ENCODE measurements around the gene ITGB1BP1.

Gene ITGB1BP1, protein sequence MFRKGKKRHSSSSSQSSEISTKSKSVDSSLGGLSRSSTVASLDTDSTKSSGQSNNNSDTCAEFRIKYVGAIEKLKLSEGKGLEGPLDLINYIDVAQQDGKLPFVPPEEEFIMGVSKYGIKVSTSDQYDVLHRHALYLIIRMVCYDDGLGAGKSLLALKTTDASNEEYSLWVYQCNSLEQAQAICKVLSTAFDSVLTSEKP

GRCh38 chr2:9423100-9423921 is at the start of gene ITGB1BP1, which contains the start of gene CPSF3:
ITGB1BP1 (minus strand) TSS chr2:9423528; CDS start chr2:9418697, 4,831 bp downstream.
CPSF3 (plus strand) TSS chr2:9423654; CDS start chr2:9423774, 120 bp downstream.
- DNase-seq, result peak; percentile 93

DNA sequence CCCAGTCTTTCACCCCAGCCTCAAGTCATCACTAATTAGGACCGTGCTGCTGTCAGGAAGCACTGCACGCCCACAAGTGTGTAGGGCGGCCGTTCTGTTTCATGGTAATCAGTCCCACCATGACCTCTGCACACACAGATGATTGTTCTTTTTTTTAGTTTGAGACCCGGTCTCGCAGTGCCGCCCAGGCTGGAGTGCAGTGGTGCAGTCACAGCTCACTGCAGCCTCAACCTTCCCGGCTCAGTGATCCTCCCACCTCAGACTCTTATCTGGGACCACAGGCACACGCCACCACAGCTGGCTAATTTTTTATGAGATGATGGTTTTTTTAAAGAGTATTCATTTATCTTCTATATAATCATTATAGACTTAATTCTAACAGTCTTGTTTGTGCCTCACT is 49.2 kb upstream of the ITGB1BP1 start:
- DNase-seq, result no peak

DNA sequence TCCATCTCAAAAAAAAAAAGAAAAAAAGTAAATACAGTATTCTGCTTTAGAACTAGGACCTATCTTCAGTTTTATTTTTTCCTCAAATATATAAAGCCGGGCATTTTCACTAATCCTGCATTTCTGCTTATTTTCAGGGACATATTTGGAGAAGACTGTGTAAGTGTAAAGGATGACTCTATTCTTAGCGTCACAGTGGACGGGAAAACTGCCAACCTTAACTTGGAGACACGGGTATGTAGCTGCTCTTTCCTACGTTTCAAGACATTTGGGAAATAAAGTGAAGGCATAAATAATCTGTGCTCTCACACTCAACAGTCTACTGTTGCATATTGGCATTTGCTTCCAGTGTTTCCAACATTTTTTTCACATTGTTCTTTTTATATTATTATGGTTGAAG is 47.9 kb upstream of the ITGB1BP1 start:
- no peak for DNase-seq

- DNase-seq, result no peak
Observed at GRCh38 chr2:9467687-9468086, 44.4 kb upstream of the ITGB1BP1 start.

GRCh38 chr2:9466147-9466683 is 42.9 kb upstream of the ITGB1BP1 start:
- no peak for DNase-seq

GRCh38 chr2:9465170-9465569 is 41.8 kb upstream of the ITGB1BP1 start:
- no peak for DNase-seq

- no peak for DNase-seq
Observed at GRCh38 chr2:9463698-9464034, 40.3 kb upstream of the ITGB1BP1 start.

DNA sequence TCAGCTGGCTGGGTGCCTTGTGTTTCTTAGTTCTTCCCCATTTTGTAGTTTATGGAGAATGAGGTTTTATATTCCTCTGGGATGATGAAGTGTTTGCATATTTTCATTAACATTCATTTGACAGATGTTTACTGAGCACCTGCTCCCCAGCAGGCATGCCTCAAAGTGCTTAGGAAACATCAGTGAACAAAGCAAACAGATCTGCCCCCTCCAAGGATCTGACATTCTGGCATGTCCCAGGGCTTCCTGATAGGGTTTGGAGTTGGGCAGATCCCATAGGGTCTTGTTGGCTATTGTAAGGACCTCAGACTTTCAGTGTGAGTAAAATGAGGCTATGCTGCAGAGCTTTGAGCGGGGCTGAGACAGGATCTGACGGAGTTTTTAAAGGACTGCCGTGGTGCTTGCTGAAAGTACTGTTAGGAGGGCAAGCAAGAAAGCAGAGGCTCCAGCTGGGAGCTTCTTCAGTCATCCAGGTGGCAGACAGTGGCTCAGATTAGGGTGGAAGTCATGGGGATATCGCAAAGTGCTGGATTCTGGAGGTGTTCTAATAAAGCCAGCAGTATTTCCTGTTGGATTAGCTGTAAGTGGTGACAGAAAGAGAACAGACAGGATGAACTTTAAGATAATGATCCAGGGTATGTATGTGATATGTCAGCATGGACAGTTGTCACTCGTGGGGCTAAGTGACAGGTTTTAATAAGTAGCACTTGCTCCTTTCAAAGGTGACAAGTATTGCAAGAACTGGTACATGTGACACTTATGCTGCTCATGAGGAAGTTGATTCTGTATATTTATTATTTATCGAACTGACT is 39.8 kb upstream of the ITGB1BP1 start:
- DNase-seq, result no peak

DNA sequence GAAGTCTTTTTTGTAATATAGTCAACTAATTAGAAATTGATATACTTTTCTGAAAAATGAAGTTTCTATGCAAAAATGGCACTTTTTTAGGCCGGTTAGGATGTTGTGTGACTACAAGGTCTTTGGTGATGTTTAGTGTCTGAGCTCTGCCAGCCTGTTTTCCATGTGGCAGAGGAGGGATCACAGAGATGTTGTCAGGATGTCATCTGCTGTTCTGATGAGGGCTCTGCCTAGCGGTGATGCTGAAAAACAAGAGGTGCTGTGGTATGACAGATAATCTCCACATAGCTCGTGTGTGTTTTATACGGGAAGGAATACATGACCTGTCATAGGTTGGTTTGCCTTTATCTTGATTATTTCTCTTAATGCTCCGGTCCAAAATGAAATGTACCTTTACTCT is 39.0 kb upstream of the ITGB1BP1 start:
- no peak for DNase-seq

DNA sequence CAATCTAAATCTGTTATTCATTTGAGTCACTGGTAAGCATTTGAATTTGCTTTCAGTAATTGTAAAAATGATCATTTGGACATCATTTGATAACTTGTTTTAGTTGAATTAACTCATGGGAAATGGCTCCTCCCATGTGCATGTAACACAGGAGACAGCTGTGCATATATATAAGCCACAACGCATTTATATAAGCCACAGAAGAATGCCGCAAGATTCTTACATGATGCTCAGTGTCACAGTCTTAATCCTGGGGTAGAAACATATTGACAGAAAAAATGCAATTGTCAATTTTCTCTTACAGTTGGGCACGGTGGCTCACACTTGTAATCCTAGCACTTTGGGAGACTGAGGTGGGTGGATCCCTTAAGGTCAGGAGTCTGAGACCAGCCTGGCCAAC is 37.8 kb upstream of the ITGB1BP1 start:
- no peak for DNase-seq

- no peak for DNase-seq
Observed at GRCh38 chr2:9460441-9461017, 37.2 kb upstream of the ITGB1BP1 start.

DNA sequence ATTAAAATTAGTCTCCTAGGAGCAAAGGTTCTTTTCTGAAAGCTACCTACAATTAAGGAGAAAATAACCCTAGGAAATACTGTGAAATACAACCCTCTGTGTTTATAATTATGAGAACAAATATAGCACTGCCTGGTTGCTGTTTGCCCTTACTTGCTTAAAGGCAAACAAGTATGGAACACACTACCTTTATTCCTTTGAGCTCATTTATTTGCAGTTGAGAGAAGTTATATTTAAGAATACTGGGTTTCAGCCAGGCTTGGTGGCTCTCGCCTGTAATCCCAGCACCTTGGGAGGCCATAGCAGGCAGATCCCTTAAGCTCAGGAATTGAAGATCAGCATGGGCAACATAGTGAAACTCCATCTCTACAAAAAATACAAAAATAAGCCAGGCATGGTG is 27.9 kb upstream of the ITGB1BP1 start:
- no peak for DNase-seq

DNA sequence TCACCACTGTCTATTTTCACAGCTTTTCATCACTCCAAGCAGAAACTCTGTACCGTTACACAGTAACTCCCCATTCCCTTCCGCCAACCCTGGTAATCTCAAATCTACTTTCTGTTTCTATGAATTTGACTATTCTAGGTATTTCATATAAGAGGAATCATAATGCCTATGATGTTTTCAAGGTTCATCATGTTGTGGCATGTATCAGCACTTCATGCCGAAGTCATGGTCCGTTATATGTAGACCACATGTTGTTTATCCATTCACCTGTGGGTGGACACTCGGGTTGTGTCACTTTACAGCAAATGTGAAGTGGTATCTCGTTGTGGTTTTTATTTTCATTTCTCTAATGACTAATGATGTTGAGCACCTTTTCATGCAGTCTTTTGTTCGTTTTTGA is 21.8 kb upstream of the ITGB1BP1 start:
- DNase-seq, result no peak

DNA sequence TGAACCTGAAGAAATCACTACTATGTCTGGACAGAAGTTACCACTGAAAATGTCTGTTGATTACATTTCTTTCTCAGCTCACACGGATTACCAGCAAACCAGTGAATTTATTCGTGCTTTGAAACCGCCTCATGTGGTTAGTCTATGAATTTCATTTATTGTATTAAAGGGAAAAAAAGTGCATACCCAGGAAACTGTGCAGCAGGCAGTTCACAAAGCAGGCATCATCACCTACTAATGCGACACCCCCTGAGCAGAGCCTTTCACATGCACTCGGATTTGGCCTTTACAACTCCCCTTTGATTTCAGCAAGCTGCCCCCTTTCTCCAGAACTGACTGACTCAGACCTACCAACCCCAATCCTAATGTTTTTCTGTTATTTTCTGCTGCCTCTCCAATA is 20.2 kb upstream of the ITGB1BP1 start:
- DNase-seq, result no peak

DNA sequence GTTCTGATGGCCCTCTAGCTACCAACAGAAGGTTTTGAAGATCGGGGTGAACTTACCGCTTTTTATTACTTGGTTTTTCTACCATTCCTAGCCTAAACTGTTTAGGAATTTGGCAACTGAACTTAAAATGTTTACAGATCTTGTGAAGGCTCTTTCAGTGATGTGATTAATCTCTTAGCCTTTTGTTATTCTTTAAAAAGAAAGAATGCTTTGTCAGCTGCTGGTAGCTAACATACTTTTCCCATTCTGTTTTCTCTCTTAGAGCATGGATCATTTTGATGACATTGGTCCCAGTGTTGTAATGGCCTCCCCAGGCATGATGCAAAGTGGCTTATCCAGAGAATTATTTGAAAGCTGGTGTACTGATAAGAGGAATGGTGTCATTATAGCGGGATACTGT is 18.2 kb upstream of the ITGB1BP1 start:
- no peak for DNase-seq

- no peak for DNase-seq
Observed at GRCh38 chr2:9440058-9440727, 16.9 kb upstream of the ITGB1BP1 start.

DNA sequence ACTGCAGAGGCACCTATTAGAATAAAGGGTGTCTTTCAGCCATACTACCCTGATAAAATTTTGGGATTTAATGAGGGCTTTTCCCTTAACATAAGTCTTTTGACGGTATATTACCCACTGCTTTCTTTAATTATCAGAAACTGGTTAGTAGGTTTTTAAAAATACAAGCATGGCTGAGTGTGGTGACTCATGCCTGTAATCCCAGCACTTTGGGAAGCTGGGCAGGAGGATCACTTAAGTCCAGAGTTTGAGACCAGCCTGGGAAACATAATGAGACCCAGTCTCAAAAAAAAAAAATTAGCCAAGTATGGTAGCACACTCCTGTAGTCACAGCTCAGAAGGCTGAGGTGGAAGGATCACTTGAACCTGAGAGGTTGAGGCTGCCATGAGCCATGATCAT is 16.2 kb upstream of the ITGB1BP1 start:
- DNase-seq, result no peak

- DNase-seq, result no peak
Observed at GRCh38 chr2:9434489-9434888, 11.2 kb upstream of the ITGB1BP1 start.

GRCh38 chr2:9430316-9431293 is 7.3 kb upstream of the ITGB1BP1 start:
- DNase-seq, result no peak

GRCh38 chr2:9428965-9429577 is 5.7 kb upstream of the ITGB1BP1 start:
- DNase-seq, result no peak

Data from activated CD4-positive, CD25-positive, alpha-beta regulatory T cell treated with anti-CD3 and anti-CD28 coated beads, Interleukin-2, amount 50 U/mL, for 72 hours (primary cell).